Parathyroid adenoma (tissue), 2 donors: ENCODE results near the gene CCBE1.

ENCODE experiments used
- H2AFZ ChIP-seq: fragments of 300-600 bp; sonication (generic); one replicate; pipeline ENCODE4 v1.7.0; 2017; ENCODE audit warnings: antibody characterized with exemption, mild to moderate bottlenecking
- H3K27ac ChIP-seq: fragments of 300-600 bp; sonication (generic); one replicate; pipeline ENCODE4 v1.7.0; 2017
- H3K27me3 ChIP-seq: fragments of 300-600 bp; sonication (generic); one replicate; pipeline ENCODE4 v1.7.0; 2017; ENCODE audit warnings: low read length; ENCODE audit not compliant: control insufficient read depth, insufficient read depth
- H3K36me3 ChIP-seq: fragments of 300-600 bp; sonication (generic); one replicate; pipeline ENCODE4 v1.7.0; 2017; ENCODE audit warnings: low read length; ENCODE audit not compliant: control insufficient read depth, insufficient read depth
- H3K4me1 ChIP-seq: fragments of 300-600 bp; sonication (generic); one replicate; pipeline ENCODE4 v1.7.0; 2017; ENCODE audit warnings: control low read depth
- H3K4me2 ChIP-seq: fragments of 300-600 bp; sonication (generic); one replicate; pipeline ENCODE4 v1.7.0; 2017; ENCODE audit warnings: low read length
- H3K4me3 ChIP-seq: fragments of 300-600 bp; sonication (generic); one replicate; pipeline ENCODE4 v1.7.0; 2017; ENCODE audit warnings: low read depth, low read length
- H3K79me2 ChIP-seq: fragments of 300-600 bp; sonication (generic); one replicate; pipeline ENCODE4 v1.7.0; 2017; ENCODE audit warnings: control low read depth
- H3K9ac ChIP-seq: fragments of 300-600 bp; sonication (generic); one replicate; pipeline ENCODE4 v1.7.0; 2017; ENCODE audit warnings: mild to moderate bottlenecking
- H3K9me3 ChIP-seq: fragments of 300-600 bp; sonication (generic); one replicate; pipeline ENCODE4 v1.7.0; 2017; ENCODE audit warnings: low read length; ENCODE audit not compliant: control insufficient read depth
- CTCF ChIP-seq: fragments of 300-600 bp; sonication (generic); IDR thresholded peaks from one replicate; pipeline ENCODE4 v1.7.0; 2017; ENCODE audit warnings: antibody characterized with exemption, mild to moderate bottlenecking
- donor health status: primary hyperparathyroidism.

Gene CCBE1

GRCh38 chr18:59697236-59697932 is at the start of gene CCBE1:
Gene CCBE1 (minus strand): TSS chr18:59697423.
- Histone ChIP-seq H3K36me3 (no peaks in the 10 kb centered on the region), H3K4me1 (no peaks in the 10 kb centered on the region), H3K27ac (no peak within 1 kb of the TSS), H3K9ac (no peak within 1 kb of the TSS), H3K9me3 (no peaks in the 10 kb centered on the region), H3K4me3 (peak within 1 kb of the TSS; percentile 61), H3K79me2 (no peaks in the 10 kb centered on the region), H2AFZ (peak within 1 kb of the TSS; percentile 69), H3K4me2 (peak within 1 kb of the TSS; percentile 83), H3K27me3 (no peaks in the 10 kb centered on the region)
- peak; percentile 78 for TF ChIP-seq CTCF

GRCh38 chr18:59744271-59744721 is 47.1 kb upstream of the CCBE1 start:
- H3K27ac ChIP-seq: no peak overlapping the region
- no peak overlapping the region for H3K4me2 ChIP-seq
- no peak overlapping the region for H2AFZ ChIP-seq
- H3K4me1 ChIP-seq: no peaks in the 10 kb centered on the region
- no peak overlapping the region for H3K9ac ChIP-seq
- H3K4me3 ChIP-seq: no peak overlapping the region
- H3K79me2 ChIP-seq: no peaks in the 10 kb centered on the region
- no peaks in the 10 kb centered on the region for H3K27me3 ChIP-seq
- H3K9me3 ChIP-seq: peaks cover 4% of the 10 kb centered on the region
- no peak for TF ChIP-seq CTCF
- no peaks in the 10 kb centered on the region for H3K36me3 ChIP-seq

GRCh38 chr18:59743566-59743965 is 46.3 kb upstream of the CCBE1 start:
- Histone ChIP-seq H3K79me2 (no peaks in the 10 kb centered on the region), H3K4me2 (no peak overlapping the region), H3K27me3 (no peaks in the 10 kb centered on the region), H3K9me3 (peaks cover 4% of the 10 kb centered on the region), H3K27ac (no peak overlapping the region), H2AFZ (no peak overlapping the region), H3K9ac (no peak overlapping the region), H3K36me3 (no peaks in the 10 kb centered on the region), H3K4me3 (no peak overlapping the region), H3K4me1 (no peaks in the 10 kb centered on the region)
- no peak for TF ChIP-seq CTCF

- no peaks in the 10 kb centered on the region for H3K79me2 ChIP-seq
- H3K4me1 ChIP-seq: no peaks in the 10 kb centered on the region
- no peak overlapping the region for H2AFZ ChIP-seq
- no peak overlapping the region for H3K4me3 ChIP-seq
- peaks cover 4% of the 10 kb centered on the region for H3K9me3 ChIP-seq
- H3K36me3 ChIP-seq: no peaks in the 10 kb centered on the region
- no peaks in the 10 kb centered on the region for H3K27me3 ChIP-seq
- H3K27ac ChIP-seq: no peak overlapping the region
- H3K9ac ChIP-seq: no peak overlapping the region
- no peak overlapping the region for H3K4me2 ChIP-seq
- TF ChIP-seq CTCF: no peak
Observed at GRCh38 chr18:59742325-59743111, 45.3 kb upstream of the CCBE1 start.
